ENCODE measurements around the gene AP3S2.
"Not testable (repeated sequence)": the region's sequence is repeated elsewhere in the genome, so short reads cannot be mapped to it uniquely, and the experiment has no call there.

Gene AP3S2

DNA sequence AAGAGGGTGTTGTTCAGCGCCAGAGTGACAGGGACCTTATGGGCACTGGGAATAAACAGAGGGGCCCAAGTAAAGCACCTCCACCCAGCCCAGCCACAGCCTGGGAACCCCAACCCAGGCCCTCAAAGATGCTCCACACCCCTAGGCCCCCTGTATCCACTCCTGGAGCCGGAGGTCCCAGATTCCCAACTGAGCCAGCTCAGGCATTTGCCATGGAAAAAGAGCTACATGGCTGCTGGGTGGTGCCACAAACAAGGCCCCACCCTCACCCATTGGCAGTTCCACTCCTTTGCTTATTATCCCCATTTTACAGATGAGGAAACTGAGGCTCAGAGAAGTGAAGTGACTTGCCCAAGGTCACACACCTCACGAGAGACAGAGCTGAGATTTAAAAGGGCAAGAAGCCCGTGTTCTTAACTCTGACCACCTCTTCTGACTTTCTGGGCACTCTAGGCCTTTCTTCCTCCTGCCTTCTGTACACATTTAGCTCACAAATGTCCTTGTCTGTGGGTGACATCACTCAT is 96.1 kb downstream of the AP3S2 start:
- DNase-seq = no peak

DNA sequence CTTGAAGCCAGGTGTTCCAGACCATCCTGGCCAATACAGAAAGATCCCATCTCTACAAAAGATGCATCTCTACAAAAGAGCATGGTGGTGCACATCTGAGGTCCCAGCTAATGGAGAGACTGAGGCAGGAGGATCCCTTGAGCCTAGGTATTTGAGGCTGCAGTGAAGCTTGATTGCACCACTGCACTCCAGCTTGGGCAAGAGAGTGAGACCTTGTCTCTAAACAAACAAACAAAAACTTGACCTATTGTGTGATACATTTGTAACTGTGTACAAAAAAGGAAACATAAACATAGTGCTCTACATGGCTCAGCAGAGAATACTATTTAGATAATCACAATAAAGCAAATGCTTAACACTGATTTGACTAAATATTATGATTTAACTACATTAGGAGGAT is 97.8 kb downstream of the AP3S2 start:
- DNase-seq = no peak

DNA sequence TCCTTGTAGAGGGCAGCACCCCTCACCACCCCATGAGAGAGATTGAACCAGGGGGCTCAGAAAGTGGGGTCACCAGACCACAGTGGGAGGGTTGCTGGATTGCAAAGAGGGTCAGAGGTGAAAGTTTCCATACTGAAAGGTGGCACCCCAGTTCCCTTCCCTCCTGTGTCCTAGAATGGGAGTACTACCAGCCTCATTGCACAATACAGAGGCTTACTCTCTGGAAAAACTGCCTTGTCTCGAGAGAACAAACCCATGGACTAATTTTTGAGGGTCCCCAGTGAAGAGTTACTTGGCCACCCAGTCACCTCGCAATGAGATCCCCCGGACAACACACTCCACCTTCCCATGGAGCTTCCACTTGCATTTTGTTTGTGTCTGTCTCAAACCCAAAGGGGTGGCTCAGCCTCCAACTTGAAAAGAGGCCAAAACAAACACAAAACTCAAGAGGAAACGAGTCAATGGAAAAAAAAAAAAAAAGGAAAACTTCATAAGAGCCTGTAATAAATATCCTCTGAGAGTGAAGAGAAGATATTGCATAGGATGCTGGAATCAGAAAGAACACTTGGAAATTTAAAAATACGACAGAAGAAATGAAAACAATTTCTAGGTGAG is 99.1 kb downstream of the AP3S2 start:
- no peak for DNase-seq

DNA sequence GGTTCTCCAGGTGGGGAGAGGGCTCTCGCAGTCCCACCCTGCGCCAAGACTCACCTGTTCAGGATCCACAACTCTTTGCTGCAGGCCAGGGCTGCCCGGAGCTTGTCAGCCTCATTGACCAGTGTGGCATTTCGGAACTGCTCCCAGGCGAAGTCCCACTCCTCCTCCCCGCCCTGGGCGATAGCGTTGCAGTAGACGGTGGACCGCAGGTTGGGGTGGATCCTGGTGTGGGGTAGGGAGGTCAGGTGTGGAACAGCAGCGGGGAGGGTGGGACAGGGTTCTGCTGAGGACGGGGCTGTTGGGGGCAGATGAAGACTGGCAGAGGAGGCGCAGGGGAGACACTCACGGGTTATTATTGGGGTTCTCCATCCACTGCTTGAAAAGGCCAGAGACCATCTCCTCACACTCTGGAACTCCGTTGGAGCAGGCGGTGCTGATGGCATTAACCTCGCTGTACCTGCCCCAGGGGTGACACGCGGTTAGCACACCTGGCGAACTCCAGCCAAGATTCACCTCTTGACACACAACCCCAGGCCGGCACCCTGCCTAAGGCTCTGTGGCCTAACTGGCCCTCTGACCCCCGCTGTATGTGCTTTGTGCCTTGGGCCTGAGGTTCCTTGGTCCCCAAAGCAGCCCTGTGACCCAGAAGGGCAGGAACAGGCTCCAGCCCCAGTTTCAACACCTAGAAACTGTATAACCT is 101.5 kb downstream of the AP3S2 start:
- DNase-seq = no peak

DNA sequence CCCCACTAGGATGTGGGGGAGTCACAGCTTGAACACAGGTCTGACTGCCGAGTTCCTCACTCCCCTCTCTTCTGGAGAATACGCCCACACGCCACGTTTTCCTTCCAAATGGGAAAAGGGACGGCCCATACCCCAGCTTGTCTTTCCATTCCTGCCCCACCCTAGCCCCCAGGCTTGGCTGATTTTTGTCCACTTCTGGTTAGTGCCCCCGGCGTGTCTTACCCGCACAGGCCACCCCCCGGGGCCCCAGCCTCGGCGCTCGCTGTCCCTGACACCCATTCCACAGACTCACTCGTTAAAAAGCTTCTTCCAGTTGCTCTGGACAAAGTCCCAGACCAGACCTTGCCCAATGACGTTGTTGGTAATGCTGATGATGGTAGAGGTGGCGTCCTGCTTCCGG is 103.1 kb downstream of the AP3S2 start:
- DNase-seq = no peak

DNA sequence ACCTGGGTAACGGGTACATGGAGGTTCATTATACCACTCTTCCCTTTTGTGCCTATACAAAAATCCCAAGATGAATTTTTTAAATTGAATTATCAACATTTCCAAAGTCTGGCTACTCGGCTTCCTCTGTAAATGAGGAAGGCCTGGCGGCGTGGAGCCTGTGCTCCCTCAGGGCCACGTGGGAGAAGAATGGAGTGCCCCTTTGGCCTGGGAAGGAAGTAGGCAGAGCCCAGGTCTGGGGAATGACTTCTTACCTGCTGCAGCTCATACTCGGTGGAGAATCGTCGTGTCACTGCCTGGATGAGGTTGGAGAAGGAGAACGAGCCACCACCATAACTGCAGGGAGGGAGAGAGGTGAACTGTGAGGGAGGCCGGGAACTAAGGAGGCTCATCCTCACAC is 103.6 kb downstream of the AP3S2 start:
- DNase-seq = no peak

DNA sequence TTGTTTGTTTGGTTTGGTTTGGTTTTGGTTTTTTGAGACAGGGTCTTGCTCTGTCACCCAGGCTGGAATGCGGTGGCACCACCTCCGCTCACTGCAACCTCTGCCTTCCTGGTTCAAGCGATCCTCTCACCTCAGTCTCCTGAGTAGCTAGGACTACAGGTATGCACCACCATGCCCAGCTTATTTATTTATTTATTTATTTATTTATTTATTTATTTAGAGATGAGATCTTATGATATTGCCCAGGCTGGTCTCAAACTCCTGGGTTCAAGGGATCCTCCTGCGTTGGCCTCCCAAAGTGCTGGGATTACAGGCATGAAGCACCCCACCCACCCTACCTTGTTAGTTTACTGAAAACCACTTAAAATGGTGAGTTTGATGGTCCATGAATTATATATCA is 105.2 kb downstream of the AP3S2 start:
- DNase-seq = not testable (repeated sequence)

DNA sequence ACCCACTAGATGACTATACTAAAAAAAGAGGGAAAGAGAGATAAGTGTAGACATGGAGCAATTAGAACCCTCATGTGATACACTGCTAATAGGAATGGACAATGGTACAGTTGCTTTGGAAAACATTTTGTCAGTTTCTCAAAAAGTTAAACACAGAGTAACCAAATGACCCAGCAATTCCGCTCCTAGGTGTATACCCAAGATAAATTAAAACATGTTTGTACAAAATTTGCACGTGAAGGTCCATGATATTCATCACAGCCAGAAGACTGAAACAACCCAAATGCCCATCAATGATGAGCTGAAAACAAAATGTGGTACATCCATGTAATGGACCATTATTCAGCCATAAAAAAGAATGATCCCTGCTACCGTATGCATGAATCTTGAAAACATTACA is 105.8 kb downstream of the AP3S2 start:
- no peak for DNase-seq

DNA sequence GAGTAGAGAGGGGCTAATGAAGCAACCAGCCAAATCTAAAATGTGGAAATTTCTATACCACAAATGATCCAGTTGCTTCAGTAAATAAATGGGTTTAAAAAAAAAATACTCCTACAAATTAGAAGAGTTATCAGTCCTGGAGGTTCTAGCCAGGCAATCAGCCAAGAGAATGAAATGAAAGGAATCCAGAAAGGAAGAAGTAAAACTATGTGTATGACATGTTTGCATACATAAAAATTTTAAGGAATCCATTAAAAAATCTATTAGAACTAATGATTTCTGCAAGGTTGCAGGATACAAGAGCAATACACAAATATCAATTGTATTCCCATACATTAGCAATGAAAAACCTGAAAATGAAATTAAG is 108.0 kb downstream of the AP3S2 start:
- no peak for DNase-seq

DNA sequence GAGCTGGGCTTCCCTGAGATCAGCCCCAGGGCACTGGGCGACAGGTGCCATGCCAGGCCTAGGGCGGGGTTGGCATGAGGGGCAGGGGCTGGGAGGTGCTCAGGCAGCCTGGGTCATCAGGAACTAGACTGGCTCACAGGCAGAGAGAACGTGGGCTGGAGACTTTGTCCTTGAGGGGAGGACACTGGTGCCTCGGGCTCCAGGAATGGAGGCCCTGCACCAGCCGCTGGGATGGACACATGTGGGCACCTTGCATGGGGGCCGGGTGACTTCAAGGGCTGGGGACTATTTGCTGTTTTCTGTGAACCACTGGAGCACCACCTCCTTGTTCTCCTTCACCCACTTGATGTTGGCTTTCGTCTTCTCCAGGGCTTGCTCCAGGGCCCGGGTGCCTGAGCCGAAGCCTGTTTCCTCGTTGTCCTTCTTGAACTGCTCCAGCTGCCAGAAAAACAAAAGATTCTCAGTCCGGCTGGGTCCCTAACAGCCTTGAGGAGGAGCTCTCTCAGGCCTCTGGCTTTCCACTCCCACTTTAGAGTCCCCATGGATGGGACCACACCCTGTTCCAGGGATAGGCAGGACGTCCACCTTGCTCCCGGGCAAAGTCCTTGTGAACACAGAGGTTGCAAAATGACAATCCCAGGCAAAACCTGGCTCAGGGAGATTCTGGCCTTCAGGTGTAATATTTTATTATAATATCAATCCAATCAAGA is 108.6 kb downstream of the AP3S2 start:
- no peak for DNase-seq

DNA sequence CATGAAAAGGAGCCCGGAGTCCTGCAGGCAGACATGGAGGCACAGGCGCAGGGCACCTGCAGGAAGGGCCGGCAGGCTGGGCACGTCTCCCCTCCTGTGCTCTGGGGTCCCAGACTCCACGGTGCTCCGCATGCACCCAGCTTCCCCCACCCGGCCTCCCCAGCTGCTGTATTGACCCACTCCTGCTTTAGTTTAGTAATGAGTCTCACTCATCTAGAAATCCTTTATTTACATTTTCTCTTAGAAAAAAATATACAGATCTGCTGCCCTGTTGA is 109.2 kb downstream of the AP3S2 start:
- no peak for DNase-seq

DNA sequence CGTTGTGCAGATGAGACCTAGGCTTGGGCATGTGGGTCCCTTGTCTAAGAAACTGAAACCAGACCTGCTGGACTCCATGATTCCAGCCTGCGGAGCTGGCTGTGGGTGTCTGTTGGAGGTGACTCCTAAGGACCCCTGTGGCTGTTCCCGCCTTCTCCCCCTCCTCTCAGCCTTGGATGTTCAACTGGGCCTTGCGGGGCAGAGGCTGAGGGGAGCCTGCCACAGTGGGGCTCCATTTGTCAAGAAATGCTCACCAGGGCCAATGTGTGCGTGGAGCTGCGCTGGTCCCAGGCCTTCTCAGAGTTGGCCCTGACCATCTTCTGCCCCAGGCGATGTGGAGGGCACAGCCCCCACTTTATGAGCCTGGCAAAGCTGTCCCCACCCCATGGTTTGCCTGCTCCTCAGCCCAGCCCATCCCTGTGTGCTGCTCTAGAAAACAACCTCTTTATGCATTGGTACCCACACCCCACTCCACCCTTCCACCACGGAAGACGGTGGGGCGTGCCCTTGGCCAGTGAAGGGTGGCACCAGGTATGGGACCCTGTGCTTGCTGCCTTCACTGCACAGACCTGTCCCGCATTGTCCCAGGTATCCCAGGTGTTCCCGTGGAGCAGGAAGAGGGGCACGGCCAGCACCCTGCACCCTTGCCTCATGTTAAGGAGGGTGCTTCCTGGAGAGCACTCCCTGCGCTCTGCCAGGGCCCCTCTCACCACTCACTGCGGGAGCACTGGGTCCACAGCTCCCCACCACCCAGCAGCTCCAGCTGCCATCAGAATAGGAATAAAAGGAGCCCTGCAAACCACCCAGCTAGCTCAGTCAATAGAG is 109.7 kb downstream of the AP3S2 start:
- DNase-seq = no peak

DNA sequence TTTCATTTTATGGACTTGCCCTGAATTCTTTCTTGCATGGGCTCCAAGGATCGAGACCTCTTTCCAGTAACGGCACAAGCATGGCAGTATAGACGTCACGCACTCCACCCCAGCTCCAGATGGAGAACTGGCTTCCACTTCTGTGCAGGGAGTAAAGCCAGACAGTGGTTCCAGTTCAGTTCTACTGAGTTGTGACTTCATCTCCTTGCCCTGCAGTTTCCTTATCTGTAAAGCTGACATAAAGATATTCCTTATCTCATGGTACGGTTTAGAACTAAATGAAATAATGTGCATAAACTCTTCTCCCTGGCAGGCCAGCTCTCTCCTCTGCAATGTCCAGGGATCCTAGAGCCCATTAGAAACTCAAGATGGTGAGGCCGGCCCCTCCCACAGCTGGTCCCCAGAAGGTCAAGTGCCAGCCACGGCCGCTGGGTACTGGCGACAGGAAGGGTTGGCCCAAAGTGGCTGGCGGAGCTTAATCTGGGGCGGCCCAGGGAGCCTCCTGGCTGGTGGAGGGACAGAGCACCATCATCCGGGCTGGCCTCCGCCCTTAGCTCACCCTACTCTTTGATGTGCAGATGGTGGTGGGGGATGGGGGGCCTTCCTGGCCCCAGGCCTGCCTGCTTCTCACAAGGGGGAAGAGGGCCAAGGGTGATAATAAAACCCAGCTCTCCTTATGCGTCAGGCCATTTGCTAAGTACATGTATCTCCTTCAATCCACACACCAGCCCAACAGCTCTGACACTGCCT is 110.5 kb downstream of the AP3S2 start:
- DNase-seq = no peak

DNA sequence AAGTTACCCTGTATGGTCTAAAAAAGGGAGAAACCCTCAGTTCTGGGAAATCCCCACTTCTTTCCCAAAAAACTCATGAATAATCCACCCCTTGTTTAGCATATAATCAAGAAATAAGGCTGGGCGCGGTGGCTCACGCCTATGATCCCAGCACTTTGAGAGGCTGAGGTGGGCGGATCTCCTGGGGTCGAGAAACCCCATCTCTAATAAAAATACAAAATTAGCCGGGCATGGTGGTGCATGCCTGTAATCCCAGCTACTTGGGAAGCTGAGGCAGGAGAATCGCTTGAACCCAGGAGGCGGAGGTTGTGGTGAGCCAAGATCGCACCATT is 111.2 kb downstream of the AP3S2 start:
- DNase-seq = not testable (repeated sequence)

DNA sequence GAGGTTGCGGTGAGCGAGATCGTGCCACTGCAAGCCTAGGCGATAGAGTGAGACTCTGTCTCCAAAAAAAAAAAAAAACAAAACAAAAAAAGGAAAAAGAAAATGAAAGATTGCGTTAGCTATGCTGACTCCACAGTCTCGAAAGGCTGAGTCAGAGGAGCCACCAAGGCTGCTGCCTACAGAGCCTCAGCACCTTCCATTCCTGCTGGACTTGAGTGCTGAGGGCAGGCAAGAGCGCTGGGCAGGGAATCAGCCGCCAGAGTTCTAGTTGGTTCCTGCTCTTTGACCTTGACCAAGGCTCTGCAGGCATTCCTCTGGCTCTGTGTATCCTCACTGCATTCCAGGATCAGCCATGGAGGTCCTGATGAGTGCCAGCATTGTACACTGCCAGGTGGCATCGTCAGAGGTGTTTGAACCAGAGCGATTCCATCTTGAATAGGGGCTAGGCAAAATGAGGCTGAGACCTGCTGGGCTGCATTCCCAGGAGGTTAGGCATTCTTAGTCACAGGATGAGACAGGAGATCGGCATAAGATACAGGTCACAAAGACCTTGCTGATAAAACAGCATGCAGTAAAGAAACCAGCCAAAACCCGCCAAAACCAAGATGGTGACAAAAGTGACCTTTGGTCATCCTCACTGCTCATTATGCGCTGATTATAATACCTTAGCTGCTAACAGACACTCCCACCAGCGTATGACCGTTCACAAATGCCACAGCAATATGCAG is 111.7 kb downstream of the AP3S2 start:
- DNase-seq = no peak

DNA sequence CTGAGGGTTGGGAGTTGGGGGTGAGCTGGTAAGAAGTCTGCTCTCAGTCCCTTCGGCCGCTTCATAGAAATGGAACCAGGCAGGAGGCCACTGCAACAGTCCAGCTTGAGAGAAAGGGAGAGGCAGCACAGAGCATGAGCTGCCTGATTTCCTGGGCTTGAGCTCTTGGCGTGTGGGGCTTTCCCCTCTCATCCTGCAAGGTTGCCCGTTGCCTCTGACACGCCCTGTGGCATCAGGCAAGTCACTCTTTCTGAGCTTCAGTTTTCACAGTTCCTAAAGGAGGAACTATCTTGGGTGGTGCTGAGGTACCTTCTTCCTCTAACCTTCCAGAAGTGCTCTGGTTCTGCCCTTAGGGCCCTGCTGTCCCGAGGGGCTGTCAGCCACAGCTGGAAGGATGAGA is 112.7 kb downstream of the AP3S2 start:
- DNase-seq = no peak

DNA sequence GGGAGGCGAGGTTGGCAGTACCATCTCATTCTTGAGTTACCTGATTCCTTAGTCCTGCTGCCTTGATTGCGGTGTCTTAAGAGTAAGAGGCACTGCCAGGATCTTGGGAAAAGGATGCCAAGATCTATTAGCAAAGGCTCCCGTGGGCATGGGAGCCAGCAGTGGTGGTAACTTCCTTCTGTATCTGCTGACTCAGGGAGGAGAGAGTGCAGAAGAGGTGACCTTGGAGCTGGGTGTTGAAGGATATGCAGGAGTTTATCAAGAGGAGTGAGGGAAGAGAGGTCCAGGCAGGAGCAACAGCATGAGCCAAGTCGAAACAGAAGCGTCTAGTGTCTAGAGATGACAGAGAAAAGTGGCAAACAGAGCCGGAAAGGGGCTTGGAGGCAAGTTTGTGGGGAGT is 113.2 kb downstream of the AP3S2 start:
- DNase-seq = no peak
